Umbilical cord (tissue), 2 donors: ENCODE measurements around the gene SCAANT1. TPM values are rescaled to one million over a fixed set of nuclear protein-coding genes. Genes with fewer than 3 reads are reported as not detected.

ENCODE experiments used
- DNase-seq: peaks from one replicate; pipeline ENCODE4 v3.0.0-alpha.2; 2015; ENCODE audit warnings: low spot score
- total RNA-seq: library from RNA; depleted of rRNA; stranded (reverse); fragments of >200 nt; gene quantifications from one replicate; pipeline ENCODE4 v1.2.3, GENCODE V29; 2014; ENCODE audit warnings: low replicate concordance; ENCODE audit not compliant: insufficient read depth

The SCAANT1 gene
- total RNA-seq, 1 donor from 2014 or later = not detected

- peak; percentile 43 for DNase-seq
Measured at GRCh38 chr3:63864008-63864964, 47.9 kb downstream of the SCAANT1 start.

GRCh38 chr3:63863150-63864007 is 48.8 kb downstream of the SCAANT1 start, which contains the start of the genes ATXN7 and THOC7:
ATXN7 (plus strand) TSS chr3:63863867; CDS start chr3:63912599, 48,732 bp downstream.
THOC7 (minus strand) TSS chr3:63863805; CDS start chr3:63863790, 15 bp downstream.
- peak; percentile 63 for DNase-seq

- no peak for DNase-seq
Measured at GRCh38 chr3:63862804-63863149, 49.4 kb downstream of the SCAANT1 start.

Other genes with a start within 250 kb of the SCAANT1 start
- not detected for gene C3orf49, start 93.1 kb downstream of the SCAANT1 start, total RNA-seq
- 39.7 TPM for gene THOC7, start 48.6 kb downstream of the SCAANT1 start, total RNA-seq
- gene ATXN7, start 48.5 kb downstream of the SCAANT1 start, total RNA-seq = 43.1 TPM
- gene PSMD6, start 111.1 kb upstream of the SCAANT1 start, total RNA-seq = 60.2 TPM